ENCODE measurements around the gene NKD2. TPM values are rescaled to one million over a fixed set of nuclear protein-coding genes. Genes with fewer than 3 reads are reported as not detected.

NKD2 gene
- polyA plus RNA-seq, 1 of the 3 experiments (the other 2 are of a cell fraction) = not detected

- H3K27ac ChIP-seq (ENCODE audit: low read depth in 2 of 2, low read length in 1 of 2) = no peak overlapping the region
- H3F3A ChIP-seq (replicated peaks; ENCODE audit: insufficient read depth) = no peaks in the 10 kb centered on the region
- no peaks in the 10 kb centered on the region for H3K9me2 ChIP-seq
- H2AFZ ChIP-seq (ENCODE audit: low read depth) = no peak overlapping the region
- H3K36me3 ChIP-seq (replicated peaks in 1 of 2; ENCODE audit: control insufficient read depth in 1 of 2, insufficient read depth in 2 of 2, low read length in 1 of 2) = no peaks in the 10 kb centered on the region
- TF ChIP-seq POLR2AphosphoS5 (IDR thresholded peaks at IDR 0.05; ENCODE audit: low read depth, low read length) (no peak), TAF1 (IDR thresholded peaks at IDR 0.05; ENCODE audit: borderline replicate concordance, low read depth, low read length) (no peak), MEF2A (IDR thresholded peaks at IDR 0.05; ENCODE audit: borderline replicate concordance, low read depth) (no peak), FOXM1 (IDR thresholded peaks at IDR 0.05; ENCODE audit: low read depth) (no peak), PBX3 (IDR thresholded peaks at IDR 0.05) (no peak), MAX (IDR thresholded peaks at IDR 0.05; ENCODE audit: low read depth) (no peak), RAD21 (IDR thresholded peaks at IDR 0.05; ENCODE audit: low read length) (no peak)
- ChIA-PET CTCF (interaction anchor here (1.2 to 2.8 kb wide), 3 partner anchors 8 to 153 kb away, joined by 3 to 8 read pairs (median 7); no protein-coding TSS in a partner anchor), POLR2A (no interaction called here)
- no peaks in the 10 kb centered on the region; a peak in 1 of 4 replicates for H3K4me1 ChIP-seq (ENCODE audit: control insufficient read depth in 1 of 2, insufficient read depth in 2 of 2, low read depth in 1 of 2, low read length in 1 of 2)
- H3K79me2 ChIP-seq (ENCODE audit: insufficient read depth) = no peaks in the 10 kb centered on the region
- WGBS (ENCODE audit: low lambda C conversion rate) = 72% methylated on average over 11 of the region's 14 CpGs
- no peak overlapping the region for H3K4me2 ChIP-seq
- H4K20me1 ChIP-seq (ENCODE audit: insufficient read depth) = no peaks in the 10 kb centered on the region
- H3K27me3 ChIP-seq (ENCODE audit: insufficient read depth) = peaks cover 20% of the 10 kb centered on the region
- H3K9ac ChIP-seq = no peak overlapping the region
- no peaks in the 10 kb centered on the region for H3K9me3 ChIP-seq
- DNase-seq = no peak
- H3K4me3 ChIP-seq (ENCODE audit: low read depth in 2 of 2, low read length in 1 of 2) = no peak overlapping the region
Measured at GRCh38 chr5:1014346-1014745, 5.7 kb downstream of the NKD2 start.

- Histone ChIP-seq H2AFZ (ENCODE audit: low read depth) (no peak overlapping the region), H3K9me3 (no peaks in the 10 kb centered on the region), H3K79me2 (ENCODE audit: insufficient read depth) (no peaks in the 10 kb centered on the region), H3K27ac (ENCODE audit: low read depth in 2 of 2, low read length in 1 of 2) (no peak overlapping the region), H3K4me1 (ENCODE audit: control insufficient read depth in 1 of 2, insufficient read depth in 2 of 2, low read depth in 1 of 2, low read length in 1 of 2) (no peaks in the 10 kb centered on the region), H3K4me3 (ENCODE audit: low read depth in 2 of 2, low read length in 1 of 2) (no peak overlapping the region), H3K9me2 (no peaks in the 10 kb centered on the region), H3F3A (replicated peaks; ENCODE audit: insufficient read depth) (no peaks in the 10 kb centered on the region), H4K20me1 (ENCODE audit: insufficient read depth) (no peaks in the 10 kb centered on the region), H3K9ac (no peak overlapping the region), H3K4me2 (no peak overlapping the region), H3K27me3 (ENCODE audit: insufficient read depth) (peaks cover 15% of the 10 kb centered on the region), H3K36me3 (replicated peaks in 1 of 2; ENCODE audit: control insufficient read depth in 1 of 2, insufficient read depth in 2 of 2, low read length in 1 of 2) (no peaks in the 10 kb centered on the region)
- 54% methylated on average over 10 of the region's 17 CpGs for WGBS (ENCODE audit: low lambda C conversion rate)
- TF ChIP-seq NRF1 (IDR thresholded peaks at IDR 0.05; ENCODE audit: low read depth, low read length) (no peak), REST (IDR thresholded peaks at IDR 0.05; ENCODE audit: low read depth, low read length) (no peak), YY1 (IDR thresholded peaks at IDR 0.05; ENCODE audit: low read depth) (no peak), TCF12 (IDR thresholded peaks at IDR 0.05) (no peak), GABPA (IDR thresholded peaks at IDR 0.05; ENCODE audit: low read depth) (no peak), FOSL2 (IDR thresholded peaks at IDR 0.05; ENCODE audit: borderline replicate concordance, low read depth) (no peak), ZBTB33 (IDR thresholded peaks at IDR 0.05; ENCODE audit: borderline replicate concordance, low read depth) (no peak), FOXJ3 (CRISPR knock-in tag; IDR thresholded peaks at IDR 0.05) (no peak), SIN3A (IDR thresholded peaks at IDR 0.05; ENCODE audit: borderline replicate concordance, low read depth, low read length) (no peak)
- CTCF ChIA-PET = interaction anchor here (1.2 to 2.8 kb wide), 3 partner anchors 9 to 153 kb away, joined by 3 to 8 read pairs (median 7); no protein-coding TSS in a partner anchor
- DNase-seq = no peak
- POLR2A ChIA-PET = no interaction called here
Measured at GRCh38 chr5:1014781-1015221, 6.2 kb downstream of the NKD2 start.
